ENCODE data around the gene LGALS7B. TPM values are rescaled to one million over a fixed set of nuclear protein-coding genes. Genes with fewer than 3 reads are reported as not detected.

The LGALS7B gene
- total and polyA plus RNA-seq, 10 of the 15 experiments (the other 5 are each of a cell fraction or from before 2014, with no cell fraction given), result not detected

GRCh38 chr19:38763795-38764220, 25.2 kb upstream of the LGALS7B start:
- Histone ChIP-seq H3K9ac (ENCODE audit: control insufficient read depth, insufficient read depth, low read length) (no peak overlapping the region), H3K36me3 (ENCODE audit: control insufficient read depth in 2 of 2, insufficient read depth in 2 of 2, low read length in 1 of 2) (no peaks in the 10 kb centered on the region), H4K20me1 (ENCODE audit: control insufficient read depth, insufficient read depth) (no peaks in the 10 kb centered on the region), H3K79me2 (ENCODE audit: control insufficient read depth, insufficient read depth, low read length) (no peaks in the 10 kb centered on the region), H3K9me3 (replicated peaks; ENCODE audit: control insufficient read depth, insufficient read depth, low read length) (no peaks in the 10 kb centered on the region), H3K27ac (ENCODE audit: control insufficient read depth, insufficient read depth) (no peak overlapping the region), H2AFZ (ENCODE audit: control insufficient read depth, low read depth, low read length) (no peak overlapping the region), H3K4me3 (no peak overlapping the region), H3K27me3 (replicated peaks in 1 of 2; ENCODE audit: control insufficient read depth in 2 of 2, insufficient read depth in 2 of 2, low read length in 1 of 2) (no peaks in the 10 kb centered on the region), H3K4me1 (ENCODE audit: control insufficient read depth, insufficient read depth, low read length) (no peaks in the 10 kb centered on the region), H3K4me2 (ENCODE audit: control insufficient read depth, insufficient read depth) (no peak overlapping the region)
- TF ChIP-seq BACH1 (IDR thresholded peaks at IDR 0.05; ENCODE audit: borderline replicate concordance) (no peak), SIN3A (IDR thresholded peaks at IDR 0.05; ENCODE audit: low read depth, low read length) (no peak), CTCF (IDR thresholded peaks at IDR 0.05 in 2 of 3, conservative IDR thresholded peaks at IDR 0.05 in 1 of 3; ENCODE audit: control insufficient read depth in 2 of 3, extremely low read depth in 1 of 3, insufficient read depth in 1 of 3, low read depth in 3 of 3, low read length in 3 of 3) (no peak), MYB (IDR thresholded peaks at IDR 0.05; ENCODE audit: borderline replicate concordance, low read depth, low read length) (no peak), RUNX3 (IDR thresholded peaks at IDR 0.05; ENCODE audit: low read length) (no peak), TBL1XR1 (IDR thresholded peaks at IDR 0.05; ENCODE audit: low read depth, low read length) (no peak), ZBTB33 (IDR thresholded peaks at IDR 0.05) (no peak)
- intact Hi-C loops (cut with micrococcal nuclease; ENCODE audit: unreplicated experiment) (no loop called here), in situ Hi-C loops (cut with MboI) (no loop called here)
- ChIA-PET POLR2A (interaction anchor here (0.7 kb wide), 1 partner anchor 325 kb away, joined by 6 read pairs; no protein-coding TSS in a partner anchor), SMC1A (ENCODE audit: uncharacterized antibody, unreplicated experiment) (interaction anchor here (0.7 kb wide), 1 partner anchor 24 kb away, joined by 3 read pairs; no protein-coding TSS in a partner anchor), RAD21 (ENCODE audit: unreplicated experiment) (no interaction called here), CTCF (no interaction called here)
- no peak for DNase-seq (ENCODE audit: low read depth, low spot score)
- WGBS (ENCODE audit: insufficient coverage, insufficient replicate concordance, low lambda C conversion rate, missing lambda C conversion rate), result 65% methylated on average over 3 of the region's 3 CpGs
- no TSS peak for BruUV-seq (replicated peaks)
- no peak for ATAC-seq
- no peak for FAIRE-seq

All from GM12878 (cell line).